A549 treated with DMSO at 1 μM for 4 hours (cell line): ENCODE results near the gene BATF2. TPM values are rescaled to one million over a fixed set of nuclear protein-coding genes. Genes with fewer than 3 reads are reported as not detected.

ENCODE experiments used
- total RNA-seq: library from RNA; stranded (reverse); fragments of 200-300 nt; extraction: Qiagen RNA extraction; gene quantifications from 5 replicates; pipeline ENCODE4 v1.2.3, GENCODE V29; 2022; ENCODE audit warnings: low read depth

Gene BATF2
- 0.87 to 1.4 TPM (median 1.1 TPM) in 5 replicates for total RNA-seq

DNA sequence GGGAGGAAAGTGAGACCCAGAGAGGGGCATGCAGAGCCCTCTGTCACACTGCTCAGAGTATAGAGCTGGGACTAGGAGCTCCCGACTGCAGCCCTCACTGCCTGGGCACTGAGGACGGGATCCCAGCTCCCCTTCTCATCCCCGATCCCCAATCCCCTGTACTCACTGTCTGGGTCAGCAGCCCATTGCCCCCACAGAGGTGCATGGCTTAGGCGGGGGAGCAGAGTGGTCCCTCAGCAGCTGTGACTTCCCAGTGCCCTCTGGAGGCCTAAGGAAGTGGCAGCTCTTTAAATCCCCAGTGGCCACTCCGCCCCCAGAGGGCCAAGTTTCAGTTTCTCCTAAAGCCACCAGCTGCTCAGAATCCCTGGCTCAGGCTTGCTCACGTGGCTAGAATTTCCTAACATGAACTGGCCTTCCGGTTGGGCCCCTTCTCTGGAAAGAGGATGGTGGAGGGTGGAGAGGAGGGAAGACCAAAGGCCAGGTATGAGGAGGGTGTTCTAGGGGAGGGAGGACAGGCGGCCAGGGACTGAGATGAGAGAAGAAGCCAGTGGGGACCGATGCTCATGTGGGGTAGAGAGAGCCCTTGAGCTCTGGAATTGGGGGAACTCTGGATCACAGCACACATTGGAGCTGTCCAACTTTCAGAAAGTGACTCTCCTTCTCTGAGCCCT is at the start of gene BATF2:
BATF2 (minus strand) TSS at position 262 of the 671 bp plus-strand sequence; CDS start at position 205, 57 bp downstream.

GRCh38 chr11:65040847-65041622 is 44.3 kb upstream of the BATF2 start, which contains the start of gene SAC3D1:
Gene SAC3D1 (plus strand): TSS chr11:65041210. CDS start chr11:65041293, 83 bp downstream.

GRCh38 chr11:65027213-65028067 is 30.7 kb upstream of the BATF2 start, which contains the start of gene SNX15:
Gene SNX15 (plus strand): TSS chr11:65027439. CDS start chr11:65027538, 99 bp downstream.

GRCh38 chr11:65013888-65014725 is 17.3 kb upstream of the BATF2 start, which contains the start of gene ARL2:
Gene ARL2 (plus strand): TSS chr11:65014160. CDS start chr11:65014208, 48 bp downstream.

GRCh38 chr11:64971421-64972233 is 25.1 kb downstream of the BATF2 start, which contains the start of gene MAJIN:
Gene MAJIN (minus strand): TSS chr11:64972108. CDS start chr11:64959405, 12,703 bp downstream.

Other genes with a start within 250 kb of the BATF2 start
- gene PYGM, start 237.0 kb downstream of the BATF2 start, total RNA-seq, result 0.12 to 0.40 TPM (median 0.30 TPM) in 5 replicates
- 172 to 224 TPM (median 188 TPM) in 5 replicates for gene SF1, start 218.4 kb downstream of the BATF2 start, total RNA-seq
- gene MAP4K2, start 193.8 kb downstream of the BATF2 start, total RNA-seq, result 6.4 to 10.8 TPM (median 10.2 TPM) in 5 replicates
- gene MEN1, start 186.4 kb downstream of the BATF2 start, total RNA-seq, result 25.9 to 45.2 TPM (median 41.1 TPM) in 5 replicates
- gene CDC42BPG, start 152.3 kb downstream of the BATF2 start, total RNA-seq, result 1.2 to 1.5 TPM (median 1.5 TPM) in 5 replicates
- 129 to 169 TPM (median 139 TPM) in 5 replicates for gene EHD1, start 118.3 kb downstream of the BATF2 start, total RNA-seq
- 16.9 to 25.7 TPM (median 23.3 TPM) in 5 replicates for gene ATG2A, start 79.8 kb downstream of the BATF2 start, total RNA-seq
- 3.7 to 7.1 TPM (median 5.4 TPM) in 5 replicates for gene PPP2R5B, start 72.3 kb downstream of the BATF2 start, total RNA-seq
- not detected in 5 replicates for gene GPHA2, start 61.1 kb downstream of the BATF2 start, total RNA-seq
- gene MAJIN, start 24.9 kb downstream of the BATF2 start, total RNA-seq, result not detected in 5 replicates
- gene ARL2, start 17.2 kb upstream of the BATF2 start, total RNA-seq, result 165 to 187 TPM (median 173 TPM) in 5 replicates
- gene SNX15, start 30.5 kb upstream of the BATF2 start, total RNA-seq, result 22.2 to 25.0 TPM (median 23.3 TPM) in 5 replicates
- gene SAC3D1, start 44.2 kb upstream of the BATF2 start, total RNA-seq, result 41.8 to 56.5 TPM (median 48.8 TPM) in 5 replicates
- not detected in 5 replicates for gene NAALADL1, start 61.6 kb upstream of the BATF2 start, total RNA-seq
- gene CDCA5, start 87.1 kb upstream of the BATF2 start, total RNA-seq, result 60.5 to 75.2 TPM (median 71.6 TPM) in 5 replicates
- gene ZFPL1, start 87.3 kb upstream of the BATF2 start, total RNA-seq, result 28.5 to 35.4 TPM (median 33.5 TPM) in 5 replicates
- 51.6 to 68.1 TPM (median 56.0 TPM) in 5 replicates for gene VPS51, start 99.2 kb upstream of the BATF2 start, total RNA-seq
- 4.6 to 9.0 TPM (median 6.1 TPM) in 5 replicates for gene TM7SF2, start 114.9 kb upstream of the BATF2 start, total RNA-seq
- 13.2 to 23.0 TPM (median 20.9 TPM) in 5 replicates for gene ZNHIT2, start 120.7 kb upstream of the BATF2 start, total RNA-seq
- 836 to 988 TPM (median 969 TPM) in 5 replicates for gene FAU, start 125.2 kb upstream of the BATF2 start, total RNA-seq
- 76.2 to 80.9 TPM (median 77.4 TPM) in 5 replicates for gene MRPL49, start 125.3 kb upstream of the BATF2 start, total RNA-seq
- 31.0 to 44.6 TPM (median 42.1 TPM) in 5 replicates for gene SYVN1, start 137.5 kb upstream of the BATF2 start, total RNA-seq
- gene SPDYC, start 173.3 kb upstream of the BATF2 start, total RNA-seq, result not detected in 5 replicates
- gene CAPN1, start 185.0 kb upstream of the BATF2 start, total RNA-seq, result 96.7 to 116 TPM (median 104 TPM) in 5 replicates